SJSA1 (cell line): ENCODE results near the gene YAP1. TPM values are rescaled to one million over a fixed set of nuclear protein-coding genes. Genes with fewer than 3 reads are reported as not detected.

Experiments
- DNase-seq, 2 experiments: peaks; one replicate each; pipeline ENCODE4 v3.0.0-alpha.2; 2015 to 2020; ENCODE audit warnings: low spot score in 2 of 2, low read depth in 1 of 2
- H3K27ac ChIP-seq: fragments of 250-450 bp; sonication (Bioruptor Pico); 2 replicates; pipeline ENCODE4 v1.5.1; 2020; ENCODE audit warnings: mild to moderate bottlenecking, moderate library complexity
- H3K27me3 ChIP-seq: fragments of 250-450 bp; sonication (Bioruptor Pico); replicated peaks from 2 replicates; pipeline ENCODE4 v1.5.1; 2020; ENCODE audit warnings: mild to moderate bottlenecking, moderate library complexity
- H3K36me3 ChIP-seq: fragments of 250-450 bp; sonication (Bioruptor Pico); 2 replicates; pipeline ENCODE4 v1.5.1; 2020; ENCODE audit warnings: mild to moderate bottlenecking
- H3K4me1 ChIP-seq: fragments of 250-450 bp; sonication (Bioruptor Pico); replicated peaks from 2 replicates; pipeline ENCODE4 v1.6.1; 2021; ENCODE audit warnings: mild to moderate bottlenecking
- H3K4me3 ChIP-seq: fragments of 250-450 bp; sonication (Bioruptor Pico); 2 replicates; pipeline ENCODE4 v1.5.1; 2020; ENCODE audit warnings: mild to moderate bottlenecking
- H3K9me3 ChIP-seq: fragments of 250-450 bp; sonication (Bioruptor Pico); replicated peaks from 2 replicates; pipeline ENCODE4 v1.5.1; 2020; ENCODE audit warnings: mild to moderate bottlenecking
- total RNA-seq: library from RNA; depleted of rRNA; stranded (reverse); fragments of >200 nt; shearing (Covaris generic); gene quantifications from 2 replicates; pipeline ENCODE4 v1.2.3, GENCODE V29; 2014

Gene YAP1
- total RNA-seq, 1 experiment from 2014 or later: 38.1 TPM

- 0 out of 2 replicates have a peak, but pooled peaks cover 5% of the 10 kb centered on the region for H3K36me3 ChIP-seq
- no peaks in the 10 kb centered on the region for H3K9me3 ChIP-seq
- no peak overlapping the region for H3K4me3 ChIP-seq
- DNase-seq: no peak
- no peaks in the 10 kb centered on the region for H3K27me3 ChIP-seq
- no peaks in the 10 kb centered on the region for H3K4me1 ChIP-seq
- no peak overlapping the region for H3K27ac ChIP-seq
Measured at GRCh38 chr11:102205805-102206204, 95.6 kb downstream of the YAP1 start.

GRCh38 chr11:102208835-102209234 lies 98.6 kb downstream of the YAP1 start:
- Histone ChIP-seq H3K4me3 (no peak overlapping the region), H3K36me3 (0 out of 2 replicates have a peak, but pooled peaks cover 5% of the 10 kb centered on the region), H3K27ac (no peak overlapping the region), H3K9me3 (no peaks in the 10 kb centered on the region), H3K4me1 (no peaks in the 10 kb centered on the region), H3K27me3 (no peaks in the 10 kb centered on the region)
- no peak for DNase-seq

- Histone ChIP-seq H3K27me3 (no peaks in the 10 kb centered on the region), H3K4me1 (no peaks in the 10 kb centered on the region), H3K27ac (no peak overlapping the region), H3K36me3 (peaks cover 7% of the 10 kb centered on the region; the same call in 1 of the 2 replicates), H3K9me3 (no peaks in the 10 kb centered on the region), H3K4me3 (no peak overlapping the region)
- no peak for DNase-seq
Measured at GRCh38 chr11:102214623-102215022, 104.4 kb downstream of the YAP1 start.

GRCh38 chr11:102216433-102217075 lies 106.3 kb downstream of the YAP1 start:
- H3K36me3 ChIP-seq: peaks cover 4% of the 10 kb centered on the region; the same call in 1 of the 2 replicates
- no peaks in the 10 kb centered on the region for H3K9me3 ChIP-seq
- H3K27me3 ChIP-seq: no peaks in the 10 kb centered on the region
- no peak overlapping the region for H3K27ac ChIP-seq
- DNase-seq: no peak
- H3K4me1 ChIP-seq: no peaks in the 10 kb centered on the region
- no peak overlapping the region for H3K4me3 ChIP-seq

DNA sequence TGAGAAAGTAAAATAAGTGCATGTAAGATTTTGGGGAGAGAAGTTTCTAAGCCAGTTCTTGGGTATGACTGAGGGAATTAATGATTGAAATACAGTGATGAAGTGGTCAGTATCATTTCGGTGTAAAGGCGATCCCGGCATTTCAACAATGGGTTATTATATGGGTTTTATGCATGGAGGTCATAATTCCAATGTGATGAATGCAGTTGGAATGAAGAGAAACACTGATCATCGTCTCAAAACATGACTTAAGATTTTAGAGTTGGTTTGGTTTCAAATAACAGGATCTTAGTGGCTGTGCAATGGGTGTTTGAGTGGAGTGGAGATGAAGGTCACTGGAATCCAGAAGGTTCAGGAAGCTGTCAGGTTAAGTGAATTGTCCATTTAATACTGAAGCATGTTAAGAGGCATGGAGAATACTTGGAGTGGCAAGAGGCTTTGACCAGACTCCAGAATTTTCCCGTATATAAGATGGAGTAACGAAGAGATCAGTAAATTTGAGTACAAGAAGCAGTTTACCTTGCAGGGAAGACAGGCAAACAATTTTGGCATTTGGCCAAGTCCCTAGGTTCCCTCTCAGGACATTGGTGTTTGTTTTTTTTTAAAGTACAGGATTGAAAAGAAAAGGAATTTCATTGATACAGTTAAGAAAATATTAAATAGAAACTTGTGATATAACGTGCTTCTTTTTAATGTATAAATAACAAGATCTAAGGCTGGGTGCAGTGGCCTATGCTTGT lies 110.7 kb downstream of the YAP1 start:
- Histone ChIP-seq H3K4me3 (no peak overlapping the region), H3K4me1 (peaks cover 6% of the 10 kb centered on the region), H3K9me3 (no peaks in the 10 kb centered on the region), H3K36me3 (peaks cover 11% of the 10 kb centered on the region), H3K27me3 (no peaks in the 10 kb centered on the region), H3K27ac (no peak overlapping the region)
- DNase-seq: no peak

- Histone ChIP-seq H3K27ac (no peak overlapping the region), H3K4me1 (peaks cover 18% of the 10 kb centered on the region), H3K36me3 (peaks cover 13% of the 10 kb centered on the region), H3K9me3 (no peaks in the 10 kb centered on the region), H3K27me3 (no peaks in the 10 kb centered on the region), H3K4me3 (no peak overlapping the region)
- DNase-seq: no peak
Measured at GRCh38 chr11:102223859-102224258, 113.6 kb downstream of the YAP1 start.

GRCh38 chr11:102225689-102226568 lies 115.7 kb downstream of the YAP1 start:
- no peak overlapping the region for H3K4me3 ChIP-seq
- H3K9me3 ChIP-seq: no peaks in the 10 kb centered on the region
- DNase-seq: peak; percentile 27 to 37
- peaks cover 18% of the 10 kb centered on the region for H3K4me1 ChIP-seq
- no peaks in the 10 kb centered on the region for H3K27me3 ChIP-seq
- peaks cover 13% of the 10 kb centered on the region for H3K36me3 ChIP-seq
- H3K27ac ChIP-seq: 0 out of 2 replicates have a peak overlapping the region, but pooled peaks have one; percentile 12

- peaks cover 13% of the 10 kb centered on the region for H3K36me3 ChIP-seq
- no peak overlapping the region for H3K27ac ChIP-seq
Measured at GRCh38 chr11:102226702-102227490, 116.6 kb downstream of the YAP1 start.

DNA sequence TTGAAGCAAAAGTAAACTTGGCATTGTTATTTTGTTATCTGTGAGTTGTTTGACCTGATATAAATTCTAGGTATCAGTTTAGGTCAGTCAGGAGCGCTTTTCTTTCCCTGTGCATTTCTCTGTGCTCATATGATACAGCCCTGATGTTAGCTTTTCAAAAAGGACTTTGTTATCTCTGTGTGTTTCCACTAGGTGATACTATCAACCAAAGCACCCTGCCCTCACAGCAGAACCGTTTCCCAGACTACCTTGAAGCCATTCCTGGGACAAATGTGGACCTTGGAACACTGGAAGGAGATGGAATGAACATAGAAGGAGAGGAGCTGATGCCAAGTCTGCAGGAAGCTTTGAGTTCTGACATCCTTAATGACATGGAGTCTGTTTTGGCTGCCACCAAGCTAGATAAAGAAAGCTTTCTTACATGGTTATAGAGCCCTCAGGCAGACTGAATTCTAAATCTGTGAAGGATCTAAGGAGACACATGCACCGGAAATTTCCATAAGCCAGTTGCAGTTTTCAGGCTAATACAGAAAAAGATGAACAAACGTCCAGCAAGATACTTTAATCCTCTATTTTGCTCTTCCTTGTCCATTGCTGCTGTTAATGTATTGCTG lies 119.4 kb downstream of the YAP1 start:
- Histone ChIP-seq H3K27ac (no peak overlapping the region), H3K36me3 (peaks cover 10% of the 10 kb centered on the region), H3K4me1 (peaks cover 18% of the 10 kb centered on the region), H3K27me3 (no peaks in the 10 kb centered on the region), H3K4me3 (no peak overlapping the region), H3K9me3 (no peaks in the 10 kb centered on the region)
- no peak for DNase-seq

More at GRCh38 chr11:102226702-102227490, 116.6 kb downstream of the YAP1 start:
- no peaks in the 10 kb centered on the region for H3K9me3 ChIP-seq
- H3K4me3 ChIP-seq: no peak overlapping the region
- DNase-seq: no peak
- peaks cover 18% of the 10 kb centered on the region for H3K4me1 ChIP-seq
- no peaks in the 10 kb centered on the region for H3K27me3 ChIP-seq

- H3K36me3 ChIP-seq: peaks cover 10% of the 10 kb centered on the region; the same call in 1 of the 2 replicates
- peaks cover 18% of the 10 kb centered on the region for H3K4me1 ChIP-seq
- H3K9me3 ChIP-seq: no peaks in the 10 kb centered on the region
- no peak overlapping the region for H3K27ac ChIP-seq
- no peak for DNase-seq
- H3K27me3 ChIP-seq: no peaks in the 10 kb centered on the region
- H3K4me3 ChIP-seq: no peak overlapping the region
Measured at GRCh38 chr11:102230186-102230585, 119.9 kb downstream of the YAP1 start.

- Histone ChIP-seq H3K4me1 (peaks cover 12% of the 10 kb centered on the region), H3K36me3 (peaks cover 10% of the 10 kb centered on the region; the same call in 1 of the 2 replicates), H3K4me3 (no peak overlapping the region), H3K27ac (no peak overlapping the region), H3K27me3 (no peaks in the 10 kb centered on the region), H3K9me3 (no peaks in the 10 kb centered on the region)
- DNase-seq: no peak
Measured at GRCh38 chr11:102230911-102231310, 120.7 kb downstream of the YAP1 start.

DNA sequence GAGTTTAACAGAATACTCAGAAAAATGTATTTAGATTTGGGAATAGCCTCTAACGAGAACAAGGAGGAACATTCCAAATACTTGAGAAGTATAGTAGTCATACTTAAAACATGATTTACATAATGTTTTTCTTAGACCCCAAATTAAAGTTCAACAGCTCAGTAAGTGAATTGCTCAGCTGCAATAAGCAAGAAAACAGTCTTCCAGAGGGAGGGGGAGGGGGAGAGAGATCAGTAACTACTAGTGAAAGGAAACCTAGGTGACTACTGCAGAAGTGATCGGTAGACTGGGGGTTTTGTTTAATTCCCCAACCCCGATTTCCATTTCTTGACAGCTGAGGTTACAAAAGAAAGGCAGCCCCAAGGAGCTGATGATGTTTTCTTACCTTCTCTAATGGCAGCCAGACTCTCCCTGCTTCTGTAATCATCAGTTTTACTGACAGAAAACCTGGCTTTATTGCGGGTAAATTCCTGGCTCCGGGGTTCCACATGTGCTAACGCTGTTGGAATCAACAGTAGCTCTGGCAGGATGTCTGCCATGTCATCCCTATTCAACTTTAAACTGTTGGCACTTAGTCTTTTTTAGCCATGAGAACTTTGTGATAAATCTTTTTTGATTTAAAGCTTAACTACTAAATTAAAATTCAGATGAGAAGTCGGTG lies 124.7 kb downstream of the YAP1 start:
- H3K4me3 ChIP-seq: no peak overlapping the region
- no peak for DNase-seq
- no peaks in the 10 kb centered on the region for H3K27me3 ChIP-seq
- no peaks in the 10 kb centered on the region for H3K9me3 ChIP-seq
- no peak overlapping the region for H3K27ac ChIP-seq
- H3K36me3 ChIP-seq: peaks cover 3% of the 10 kb centered on the region; the same call in 1 of the 2 replicates
- H3K4me1 ChIP-seq: no peaks in the 10 kb centered on the region
